SK-N-MC (cell line): ENCODE measurements around the gene CDHR4.

Source experiments
- DNase-seq: peaks from one replicate; pipeline ENCODE4 v3.0.0-alpha.2; 2011; ENCODE audit warnings: low read depth, low spot score
- H3K27ac ChIP-seq: fragments of 200-600 bp; sonication (generic); 2 replicates; pipeline ENCODE4 v1.5.1; 2016; ENCODE audit warnings: mixed run types
- H3K36me3 ChIP-seq: fragments of 200-600 bp; sonication (generic); 2 replicates; pipeline ENCODE4 v1.6.1; 2017; ENCODE audit warnings: antibody characterized with exemption, low read length, mixed read lengths; ENCODE audit not compliant: insufficient read depth
- H3K4me3 ChIP-seq: fragments of 200-600 bp; sonication (generic); 2 replicates; pipeline ENCODE4 v1.5.1; 2016
- H3K9ac ChIP-seq: fragments of 200-600 bp; sonication (generic); 2 replicates; pipeline ENCODE4 v1.8.0; 2017; ENCODE audit warnings: mixed run types, mixed read lengths; ENCODE audit not compliant: insufficient read length
- H3K9me3 ChIP-seq: fragments of 200-600 bp; sonication (generic); 2 replicates; pipeline ENCODE4 v1.6.1; 2017; ENCODE audit warnings: low read depth, mild to moderate bottlenecking, antibody characterized with exemption, low read length, moderate library complexity, mixed read lengths
- EZH2 ChIP-seq: fragments of 200-600 bp; sonication (generic); IDR thresholded peaks from one replicate; pipeline ENCODE4 v1.6.1; 2017; ENCODE audit warnings: antibody characterized with exemption
- FOXP2 ChIP-seq: optimal IDR thresholded peaks from 2 replicates; pipeline ENCODE3; 2011; ENCODE audit warnings: mild to moderate bottlenecking, moderate library complexity; ENCODE audit not compliant: insufficient read depth; ENCODE audit errors: extremely low read length, control extremely low read depth
- POLR2AphosphoS5 ChIP-seq: IDR thresholded peaks from 2 replicates; pipeline ENCODE4 v1.6.1; 2012; ENCODE audit warnings: mild to moderate bottlenecking, low read depth, low read length, borderline replicate concordance

Gene CDHR4

DNA sequence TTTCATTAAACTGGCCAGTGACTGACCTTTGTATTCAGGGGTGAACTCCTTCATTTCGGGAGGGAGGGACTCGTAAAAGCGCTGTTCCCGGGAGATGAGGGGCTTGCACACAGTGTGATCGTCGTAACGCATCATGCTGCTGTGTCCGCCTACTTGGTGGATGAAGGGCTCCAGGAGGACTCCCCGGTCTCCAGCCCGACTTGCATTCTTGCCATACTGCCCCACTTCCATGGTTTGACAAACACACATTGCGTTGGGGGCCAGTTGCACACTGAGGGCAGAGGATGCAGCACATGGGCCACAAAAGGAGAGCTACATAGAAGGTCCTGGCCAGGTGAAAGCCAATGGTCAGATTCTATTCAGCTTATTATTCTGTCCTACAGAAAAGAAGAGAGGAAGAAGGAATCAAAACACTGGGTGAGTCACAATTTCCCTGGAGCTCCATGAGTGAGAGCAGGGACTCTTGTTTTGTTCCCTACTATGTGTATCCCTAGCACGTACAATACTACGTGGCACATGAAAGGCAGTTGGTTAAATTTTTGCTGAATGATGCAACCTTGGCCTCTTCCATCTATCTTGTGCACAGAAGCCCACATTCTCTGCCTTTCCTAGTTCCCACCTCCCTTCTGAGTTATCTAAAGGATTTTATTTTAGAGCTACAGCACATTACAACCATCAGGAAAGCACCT is 51.7 kb downstream of the CDHR4 start:
- H3K9me3 ChIP-seq, result no peaks in the 10 kb centered on the region
- H3K4me3 ChIP-seq, result no peak overlapping the region
- DNase-seq, result no peak
- no peak overlapping the region for H3K27ac ChIP-seq
- TF ChIP-seq POLR2AphosphoS5, result no peak
- TF ChIP-seq FOXP2, result no peak
- TF ChIP-seq EZH2, result no peak
- no peak overlapping the region for H3K9ac ChIP-seq
- no peaks in the 10 kb centered on the region for H3K36me3 ChIP-seq

DNA sequence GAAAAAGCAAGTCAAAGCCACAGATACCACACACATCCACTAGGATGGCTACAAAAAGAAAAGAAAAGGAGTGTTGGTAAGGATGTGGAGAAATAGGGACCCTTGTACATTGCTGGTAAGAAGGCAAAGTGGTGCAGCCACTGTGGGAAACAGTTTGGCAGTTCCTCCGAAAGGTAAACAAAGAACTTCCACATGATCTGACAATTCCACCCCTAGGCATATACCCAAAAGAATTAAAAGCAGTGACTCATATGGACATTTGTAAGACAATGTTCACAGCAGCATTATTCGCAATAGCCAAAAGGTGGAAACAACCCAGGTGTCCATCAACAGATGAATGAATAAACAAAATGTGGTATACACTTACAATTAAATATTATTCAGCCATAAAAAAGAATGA is 53.7 kb downstream of the CDHR4 start:
- H3K27ac ChIP-seq, result no peak overlapping the region
- TF ChIP-seq POLR2AphosphoS5 (no peak), FOXP2 (no peak), EZH2 (no peak)
- no peaks in the 10 kb centered on the region for H3K36me3 ChIP-seq
- H3K9me3 ChIP-seq, result no peaks in the 10 kb centered on the region
- H3K4me3 ChIP-seq, result no peak overlapping the region
- H3K9ac ChIP-seq, result no peak overlapping the region
- DNase-seq, result no peak
